Hepatocyte (in vitro differentiated cells): ENCODE results near the gene NAXD.

Experiments
- EZH2 ChIP-seq: fragments of 200-600 bp; sonication (generic); IDR thresholded peaks from 2 replicates; pipeline ENCODE4 v1.6.1; 2016; ENCODE audit warnings: antibody characterized with exemption, mild to moderate bottlenecking, borderline replicate concordance
- TF ChIP-seq, protein P1 (sequence below): fragments of 200-600 bp; sonication (generic); IDR thresholded peaks from 2 replicates; pipeline ENCODE4 v1.5.1; 2016; ENCODE audit warnings: antibody characterized with exemption, mild to moderate bottlenecking; ENCODE audit not compliant: poor library complexity

DNA sequence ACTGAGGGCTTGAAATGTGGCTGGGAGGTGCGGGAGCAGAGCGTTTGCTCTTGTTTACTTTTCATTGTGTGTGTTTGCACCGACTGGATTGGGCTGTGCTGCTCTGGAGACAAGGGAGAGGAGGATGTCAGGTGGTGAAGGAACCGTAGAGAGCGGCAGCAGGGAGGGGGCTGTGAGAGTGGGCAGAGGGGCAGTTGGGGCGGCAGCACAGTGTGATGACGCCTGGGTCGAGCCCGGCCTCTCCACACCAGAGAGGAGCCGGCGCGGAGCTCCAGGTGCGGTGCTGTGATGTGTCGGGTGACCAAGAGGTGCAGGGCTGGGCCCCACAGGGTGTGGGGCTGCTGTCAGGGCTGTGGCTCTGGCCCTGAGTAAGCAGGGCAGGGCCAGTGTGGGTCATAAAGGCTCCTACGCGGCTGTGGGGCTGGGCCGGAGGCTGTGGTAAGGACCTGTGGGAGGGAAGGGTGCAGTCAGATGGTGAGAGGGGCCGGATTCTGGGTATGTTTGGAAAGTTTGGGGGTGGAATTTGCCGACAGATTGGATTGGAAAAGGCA lies 10.5 kb downstream of the NAXD start:
- TF ChIP-seq, protein P1, sequence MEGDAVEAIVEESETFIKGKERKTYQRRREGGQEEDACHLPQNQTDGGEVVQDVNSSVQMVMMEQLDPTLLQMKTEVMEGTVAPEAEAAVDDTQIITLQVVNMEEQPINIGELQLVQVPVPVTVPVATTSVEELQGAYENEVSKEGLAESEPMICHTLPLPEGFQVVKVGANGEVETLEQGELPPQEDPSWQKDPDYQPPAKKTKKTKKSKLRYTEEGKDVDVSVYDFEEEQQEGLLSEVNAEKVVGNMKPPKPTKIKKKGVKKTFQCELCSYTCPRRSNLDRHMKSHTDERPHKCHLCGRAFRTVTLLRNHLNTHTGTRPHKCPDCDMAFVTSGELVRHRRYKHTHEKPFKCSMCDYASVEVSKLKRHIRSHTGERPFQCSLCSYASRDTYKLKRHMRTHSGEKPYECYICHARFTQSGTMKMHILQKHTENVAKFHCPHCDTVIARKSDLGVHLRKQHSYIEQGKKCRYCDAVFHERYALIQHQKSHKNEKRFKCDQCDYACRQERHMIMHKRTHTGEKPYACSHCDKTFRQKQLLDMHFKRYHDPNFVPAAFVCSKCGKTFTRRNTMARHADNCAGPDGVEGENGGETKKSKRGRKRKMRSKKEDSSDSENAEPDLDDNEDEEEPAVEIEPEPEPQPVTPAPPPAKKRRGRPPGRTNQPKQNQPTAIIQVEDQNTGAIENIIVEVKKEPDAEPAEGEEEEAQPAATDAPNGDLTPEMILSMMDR = no peak
- TF ChIP-seq EZH2 = no peak
